CD4-positive, alpha-beta T cell (primary cell): ENCODE measurements around the gene ATP10A. TPM values are rescaled to one million over a fixed set of nuclear protein-coding genes. Genes with fewer than 3 reads are reported as not detected.

Source experiments
- ATAC-seq: fragments of 200-7000 bp; cut with Tn5 transposase; one replicate; pipeline ENCODE4 v1.10.0; 2022; ENCODE audit warnings: mild to moderate bottlenecking; ENCODE audit not compliant: poor library complexity
- CTCF ChIA-PET: fragments of 350-600 bp; sonication (Branson Sonifier 250); formaldehyde crosslinking; loops from one replicate; lab custom pipeline; 2021; ENCODE audit warnings: antibody characterized with exemption, inconsistent platforms; lab: Charles Lee
- POLR2A ChIA-PET: fragments of 350-600 bp; sonication (Branson Sonifier 250); formaldehyde crosslinking; loops from one replicate; lab custom pipeline; 2021; ENCODE audit warnings: antibody characterized with exemption, inconsistent platforms; lab: Charles Lee
- DNase-seq, 14 experiments: peaks; one replicate each; pipeline ENCODE4 v3.0.0-alpha.2; 2013 to 2020; ENCODE audit warnings: mixed read lengths in 2 of 14
- H3K27ac ChIP-seq, 2 donors: one replicate each; pipeline versions ENCODE4 v1.5.1 to v1.7.0; 2013; ENCODE audit warnings: low read length in 2 of 2, low read depth in 1 of 2, mild to moderate bottlenecking in 1 of 2
- H3K27me3 ChIP-seq, 2 experiments: 1 replicate in 1 of 2; 2 replicates in 1 of 2; pipeline versions ENCODE4 v1.6.1 to v1.7.0; 2013; ENCODE audit warnings: low read length in 2 of 2, control low read depth in 1 of 2, mild to moderate bottlenecking in 1 of 2, moderate library complexity in 1 of 2; ENCODE audit not compliant: insufficient read depth in 2 of 2, control insufficient read depth in 1 of 2
- H3K36me3 ChIP-seq: one replicate; pipeline ENCODE4 v1.6.1; 2013; ENCODE audit warnings: low read length, control low read depth; ENCODE audit not compliant: insufficient read depth
- H3K4me1 ChIP-seq: one replicate; pipeline ENCODE4 v1.6.1; 2013; ENCODE audit warnings: low read length, control low read depth; ENCODE audit not compliant: insufficient read depth
- H3K4me3 ChIP-seq: one replicate; pipeline ENCODE4 v1.5.1; 2013; ENCODE audit warnings: mild to moderate bottlenecking, low read length, moderate library complexity
- H3K9me3 ChIP-seq, 2 experiments: 1 replicate in 1 of 2; 2 replicates in 1 of 2; pipeline versions ENCODE4 v1.6.1 to v1.7.0; 2013; ENCODE audit warnings: low read length in 2 of 2, mild to moderate bottlenecking in 2 of 2, control low read depth in 1 of 2, moderate library complexity in 1 of 2; ENCODE audit not compliant: control insufficient read depth in 1 of 2, insufficient read depth in 1 of 2
- H3K27ac Mint-ChIP-seq: one replicate; pipeline ENCODE4 v1.8.0; 2020; ENCODE audit warnings: mixed read lengths
- H3K27me3 Mint-ChIP-seq: one replicate; pipeline ENCODE4 v1.8.0; 2021; ENCODE audit warnings: mixed read lengths
- H3K36me3 Mint-ChIP-seq: one replicate; pipeline ENCODE4 v1.8.0; 2021; ENCODE audit warnings: low read depth, mixed read lengths
- H3K4me1 Mint-ChIP-seq: one replicate; pipeline ENCODE4 v1.8.0; 2021; ENCODE audit warnings: low read depth, mixed read lengths
- H3K4me3 Mint-ChIP-seq: one replicate; pipeline ENCODE4 v1.8.0; 2020; ENCODE audit warnings: mild to moderate bottlenecking, mixed read lengths
- H3K9me3 Mint-ChIP-seq: one replicate; pipeline ENCODE4 v1.8.0; 2020; ENCODE audit warnings: mixed read lengths
- intact Hi-C, 2 experiments: fragments of 100-400 bp; cut with DNase I in 1 of 2; cut with micrococcal nuclease in 1 of 2; formaldehyde crosslinking; loops; one replicate each; pipeline versions ENCODE4 v1.15.1 to v1.9.0; 2023 to 2025; cut with DNase I, micrococcal nuclease
- total RNA-seq, 174 experiments: library from RNA in 2 of 174; stranded (reverse) in 2 of 174; gene quantifications; one replicate each; pipeline ENCODE4 v1.2.3 and lab custom pipeline; 2021 to 2026
- TF ChIP-seq, protein P1 (sequence below): fragments of 200-600 bp; IDR thresholded peaks from one replicate; pipeline ENCODE4 v1.8.0; 2022; ENCODE audit warnings: antibody characterized with exemption, mild to moderate bottlenecking

Gene ATP10A
- total RNA-seq, 2 experiments from 2014 or later = 30.0 to 30.4 TPM

DNA sequence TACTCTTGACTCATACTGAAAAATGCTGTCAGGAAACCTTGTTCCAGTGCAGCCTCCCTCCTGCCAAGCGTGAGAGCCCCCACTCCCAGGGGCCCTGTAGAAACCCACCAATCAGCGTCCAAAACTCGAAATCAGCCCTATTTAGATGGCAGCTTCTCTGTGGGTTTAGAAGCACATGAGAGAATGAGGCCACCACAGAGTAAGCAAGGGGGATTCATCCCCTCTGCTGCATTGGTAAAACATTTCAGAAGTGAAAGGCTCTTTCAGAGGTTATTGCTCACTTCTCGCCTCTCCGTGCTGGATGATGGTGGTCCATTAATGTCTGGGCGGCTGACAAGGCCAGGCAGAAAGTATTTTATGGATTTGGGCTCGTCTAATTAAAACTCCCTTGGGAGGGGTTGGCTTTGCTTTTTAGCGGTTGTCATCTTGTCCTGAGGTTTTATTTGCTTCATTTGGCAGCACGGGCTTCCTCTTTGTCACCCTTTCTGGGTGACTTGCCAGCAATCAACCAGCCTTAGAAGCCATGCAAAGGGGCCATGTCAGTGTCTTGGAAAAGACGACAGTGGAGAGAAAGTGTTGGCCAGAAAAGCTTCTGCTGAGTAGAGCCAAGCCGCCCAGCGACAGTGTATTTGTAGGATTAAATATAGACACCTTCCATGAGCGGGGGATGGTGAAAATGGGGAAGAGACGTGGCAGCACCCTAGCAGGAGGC lies 145.5 kb downstream of the ATP10A start:
- intact Hi-C loops = no loop called here
- ChIA-PET POLR2A (no interaction called here), CTCF (no interaction called here)

DNA sequence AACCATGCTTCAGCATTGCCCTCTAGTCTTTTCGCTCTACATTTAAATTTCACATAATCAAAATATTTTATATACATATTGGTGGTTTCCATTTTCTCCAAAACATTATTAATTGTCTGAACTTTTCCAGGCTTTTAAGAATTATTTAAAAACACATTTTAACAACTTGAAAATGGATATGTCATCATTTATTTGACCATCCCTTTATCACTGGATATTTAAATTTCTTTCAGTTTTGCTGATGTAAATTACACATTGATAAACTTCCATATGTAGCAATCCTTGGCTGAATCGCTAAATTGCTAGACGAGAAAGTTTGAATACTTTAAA lies 146.0 kb downstream of the ATP10A start:
- no peaks in the 10 kb centered on the region for H3K9me3 ChIP-seq
- ATAC-seq (no peak), DNase-seq (no peak)
- peaks cover 35% of the 10 kb centered on the region for H3K36me3 ChIP-seq
- POLR2A ChIA-PET = no interaction called here
- H3K4me1 ChIP-seq = no peaks in the 10 kb centered on the region
- H3K36me3 Mint-ChIP-seq = peaks cover 34% of the 10 kb centered on the region
- CTCF ChIA-PET = no interaction called here
- intact Hi-C loops = no loop called here
- H3K27ac Mint-ChIP-seq = no peak overlapping the region
- TF ChIP-seq, protein P1, sequence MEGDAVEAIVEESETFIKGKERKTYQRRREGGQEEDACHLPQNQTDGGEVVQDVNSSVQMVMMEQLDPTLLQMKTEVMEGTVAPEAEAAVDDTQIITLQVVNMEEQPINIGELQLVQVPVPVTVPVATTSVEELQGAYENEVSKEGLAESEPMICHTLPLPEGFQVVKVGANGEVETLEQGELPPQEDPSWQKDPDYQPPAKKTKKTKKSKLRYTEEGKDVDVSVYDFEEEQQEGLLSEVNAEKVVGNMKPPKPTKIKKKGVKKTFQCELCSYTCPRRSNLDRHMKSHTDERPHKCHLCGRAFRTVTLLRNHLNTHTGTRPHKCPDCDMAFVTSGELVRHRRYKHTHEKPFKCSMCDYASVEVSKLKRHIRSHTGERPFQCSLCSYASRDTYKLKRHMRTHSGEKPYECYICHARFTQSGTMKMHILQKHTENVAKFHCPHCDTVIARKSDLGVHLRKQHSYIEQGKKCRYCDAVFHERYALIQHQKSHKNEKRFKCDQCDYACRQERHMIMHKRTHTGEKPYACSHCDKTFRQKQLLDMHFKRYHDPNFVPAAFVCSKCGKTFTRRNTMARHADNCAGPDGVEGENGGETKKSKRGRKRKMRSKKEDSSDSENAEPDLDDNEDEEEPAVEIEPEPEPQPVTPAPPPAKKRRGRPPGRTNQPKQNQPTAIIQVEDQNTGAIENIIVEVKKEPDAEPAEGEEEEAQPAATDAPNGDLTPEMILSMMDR = no peak
- no peaks in the 10 kb centered on the region for H3K4me1 Mint-ChIP-seq
- H3K9me3 Mint-ChIP-seq = no peaks in the 10 kb centered on the region
- H3K4me3 ChIP-seq = no peak overlapping the region
- no peaks in the 10 kb centered on the region for H3K27me3 Mint-ChIP-seq
- H3K4me3 Mint-ChIP-seq = no peak overlapping the region
- no peak overlapping the region for H3K27ac ChIP-seq
- H3K27me3 ChIP-seq = no peaks in the 10 kb centered on the region

More for the DNA sequence above, 145.5 kb downstream of the ATP10A start:
- Histone ChIP-seq H3K27me3 (no peaks in the 10 kb centered on the region), H3K36me3 (peaks cover 37% of the 10 kb centered on the region), H3K9me3 (no peaks in the 10 kb centered on the region), H3K4me3 (no peak overlapping the region), H3K27ac (no peak overlapping the region), H3K4me1 (no peaks in the 10 kb centered on the region)
- Mint-ChIP-seq H3K9me3 (no peaks in the 10 kb centered on the region), H3K36me3 (peaks cover 34% of the 10 kb centered on the region), H3K4me1 (no peaks in the 10 kb centered on the region), H3K4me3 (no peak overlapping the region), H3K27me3 (no peaks in the 10 kb centered on the region), H3K27ac (no peak overlapping the region)
- ATAC-seq = no peak
- TF ChIP-seq, protein P1 = no peak
- no peak for DNase-seq

DNA sequence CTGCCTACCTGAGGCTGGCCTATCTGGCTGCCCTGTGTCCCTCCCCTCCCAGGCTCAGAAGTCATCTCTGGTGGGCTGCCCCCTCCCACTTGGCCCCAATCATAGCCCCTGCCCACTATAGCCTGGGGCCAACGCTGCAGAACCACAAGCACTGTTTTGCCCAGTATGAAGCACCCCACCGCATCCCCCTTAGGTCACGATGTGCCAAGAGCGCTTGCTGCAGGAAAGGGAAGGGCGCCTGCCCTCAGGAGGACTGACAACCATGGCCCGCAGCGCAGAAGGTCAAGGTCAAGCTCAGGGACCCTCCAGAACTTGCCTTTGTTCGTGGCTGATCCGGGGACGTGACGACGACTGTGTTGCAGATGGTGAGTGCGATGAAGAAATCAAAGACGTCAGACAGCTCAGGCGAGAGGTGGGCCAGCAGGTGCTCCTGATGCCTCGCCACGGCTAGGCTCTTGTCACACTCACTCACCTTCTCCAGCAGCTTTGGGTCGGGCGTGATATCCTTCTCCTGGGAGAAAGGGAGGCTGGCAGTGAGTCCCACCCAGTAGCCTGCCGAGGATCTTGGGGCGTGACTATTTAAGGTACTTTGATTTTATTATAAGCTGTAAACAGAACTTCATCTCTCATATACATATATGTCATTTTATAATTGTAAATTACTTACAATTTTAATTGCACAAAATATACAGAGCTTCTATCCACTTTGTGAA lies 146.6 kb downstream of the ATP10A start:
- H3K36me3 Mint-ChIP-seq = peaks cover 34% of the 10 kb centered on the region
- Histone ChIP-seq H3K36me3 (peaks cover 29% of the 10 kb centered on the region), H3K4me3 (no peak overlapping the region), H3K27me3 (no peaks in the 10 kb centered on the region), H3K9me3 (no peaks in the 10 kb centered on the region), H3K27ac (no peak overlapping the region), H3K4me1 (no peaks in the 10 kb centered on the region)
- H3K27me3 Mint-ChIP-seq = no peaks in the 10 kb centered on the region
- no peaks in the 10 kb centered on the region for H3K9me3 Mint-ChIP-seq
- ChIA-PET POLR2A (no interaction called here), CTCF (no interaction called here)
- no peaks in the 10 kb centered on the region for H3K4me1 Mint-ChIP-seq
- no peak for ATAC-seq
- H3K4me3 Mint-ChIP-seq = no peak overlapping the region
- TF ChIP-seq, protein P1 = no peak
- intact Hi-C loops = no loop called here
- DNase-seq = no peak
- H3K27ac Mint-ChIP-seq = no peak overlapping the region
